Hepatocyte (in vitro differentiated cells): ENCODE measurements around the gene FAM184A. TPM values are rescaled to one million over a fixed set of nuclear protein-coding genes. Genes with fewer than 3 reads are reported as not detected.

Experiments
- DNase-seq: peaks from one replicate; pipeline ENCODE4 v3.0.0-alpha.2; 2016; ENCODE audit warnings: low spot score
- H2AFZ ChIP-seq: fragments of 200-600 bp; sonication (generic); 2 replicates; pipeline ENCODE4 v1.6.0; 2016; ENCODE audit warnings: antibody characterized with exemption, mild to moderate bottlenecking
- H3K27ac ChIP-seq: fragments of 200-600 bp; sonication (generic); 2 replicates; pipeline ENCODE4 v1.5.1; 2016; ENCODE audit warnings: mild to moderate bottlenecking
- H3K27me3 ChIP-seq: fragments of 200-600 bp; sonication (generic); 2 replicates; pipeline ENCODE4 v1.6.1; 2016
- H3K36me3 ChIP-seq: fragments of 200-600 bp; sonication (generic); replicated peaks from 2 replicates; pipeline ENCODE4 v1.5.1; 2016; ENCODE audit warnings: low read depth; ENCODE audit not compliant: insufficient read depth
- H3K4me1 ChIP-seq: fragments of 200-600 bp; sonication (generic); 2 replicates; pipeline ENCODE4 v1.5.1; 2016; ENCODE audit warnings: mild to moderate bottlenecking, moderate library complexity; ENCODE audit not compliant: insufficient read depth
- H3K4me2 ChIP-seq: fragments of 200-600 bp; sonication (generic); 2 replicates; pipeline ENCODE4 v1.6.0; 2016
- H3K4me3 ChIP-seq: fragments of 200-600 bp; sonication (generic); 2 replicates; pipeline ENCODE4 v1.5.1; 2016; ENCODE audit warnings: mild to moderate bottlenecking
- H3K79me2 ChIP-seq: fragments of 200-600 bp; sonication (generic); 2 replicates; pipeline ENCODE4 v1.6.0; 2017; ENCODE audit warnings: mild to moderate bottlenecking
- H3K9me2 ChIP-seq: fragments of 200-600 bp; sonication (generic); replicated peaks from 2 replicates; pipeline ENCODE4 v1.6.0; 2017; ENCODE audit warnings: mild to moderate bottlenecking; ENCODE audit not compliant: insufficient read depth
- H3K9me3 ChIP-seq: fragments of 200-600 bp; sonication (generic); 2 replicates; pipeline ENCODE4 v1.5.1; 2016; ENCODE audit warnings: low read depth, mild to moderate bottlenecking
- H4K20me1 ChIP-seq: fragments of 200-600 bp; sonication (generic); 2 replicates; pipeline ENCODE4 v1.6.0; 2016; ENCODE audit warnings: mild to moderate bottlenecking; ENCODE audit not compliant: insufficient read depth, poor library complexity, severe bottlenecking
- CTCF ChIP-seq: fragments of 200-600 bp; sonication (generic); IDR thresholded peaks from 2 replicates; pipeline ENCODE4 v1.5.1; 2016; ENCODE audit warnings: antibody characterized with exemption, mild to moderate bottlenecking; ENCODE audit not compliant: poor library complexity
- EZH2 ChIP-seq: fragments of 200-600 bp; sonication (generic); IDR thresholded peaks from 2 replicates; pipeline ENCODE4 v1.6.1; 2016; ENCODE audit warnings: antibody characterized with exemption, mild to moderate bottlenecking, borderline replicate concordance
- EZH2phosphoT487 ChIP-seq: fragments of 200-600 bp; sonication (generic); IDR thresholded peaks from one replicate; pipeline ENCODE4 v1.6.1; 2018; ENCODE audit warnings: antibody characterized with exemption, mild to moderate bottlenecking, low read depth, moderate library complexity; ENCODE audit not compliant: unreplicated experiment, severe bottlenecking
- WGBS: methylation state at CpG from one replicate; pipeline ENCODE4 v1.1.6; 2016; ENCODE audit warnings: low lambda C conversion rate; ENCODE audit errors: missing lambda C conversion rate; 5-methylcytosine and 5-hydroxymethylcytosine counted together
- polyA plus RNA-seq: library from polyadenylated mRNA; unstranded; fragments of >200 nt; fragmentation: Nextera tagmentation; extraction: Ambion mirVana; gene quantifications from 2 replicates; pipeline ENCODE4 v1.2.1, GENCODE V29; 2016
- total RNA-seq: library from RNA; depleted of rRNA; stranded (reverse); fragments of >200 nt; gene quantifications from 2 replicates; pipeline ENCODE4 v1.2.3, GENCODE V29; 2014

Gene FAM184A
- total and polyA plus RNA-seq, 2 experiments from 2014 or later, result 5.6 to 14.1 TPM

- Histone ChIP-seq H3K9me3 (no peaks in the 10 kb centered on the region), H3K79me2 (no peaks in the 10 kb centered on the region), H3K4me1 (peaks cover 5% of the 10 kb centered on the region), H3K4me3 (no peak overlapping the region), H2AFZ (no peak overlapping the region), H3K4me2 (no peak overlapping the region), H3K9me2 (no peaks in the 10 kb centered on the region), H3K36me3 (no peaks in the 10 kb centered on the region), H4K20me1 (no peaks in the 10 kb centered on the region), H3K27me3 (no peaks in the 10 kb centered on the region), H3K27ac (no peak overlapping the region)
- TF ChIP-seq EZH2phosphoT487 (no peak), EZH2 (no peak), CTCF (no peak)
- DNase-seq, result no peak
- 89% methylated on average over 4 of the region's 4 CpGs for WGBS
Measured at GRCh38 chr6:118996289-118996820, 82.1 kb downstream of the FAM184A start.

- H3K4me3 ChIP-seq, result no peak overlapping the region
- TF ChIP-seq EZH2, result no peak
- no peak for TF ChIP-seq EZH2phosphoT487
- no peak for TF ChIP-seq CTCF
- H3K4me2 ChIP-seq, result peak overlapping the region; percentile 5
- no peaks in the 10 kb centered on the region for H3K79me2 ChIP-seq
- no peaks in the 10 kb centered on the region for H3K4me1 ChIP-seq
- no peak overlapping the region for H2AFZ ChIP-seq
- no peaks in the 10 kb centered on the region for H4K20me1 ChIP-seq
- no peaks in the 10 kb centered on the region for H3K36me3 ChIP-seq
- H3K27me3 ChIP-seq, result no peaks in the 10 kb centered on the region
- no peaks in the 10 kb centered on the region for H3K9me3 ChIP-seq
- 72% methylated on average over 3 of the region's 3 CpGs for WGBS
- DNase-seq, result no peak
- H3K27ac ChIP-seq, result peak overlapping the region; percentile 8
- H3K9me2 ChIP-seq, result no peaks in the 10 kb centered on the region
Measured at GRCh38 chr6:118993803-118994251, 84.6 kb downstream of the FAM184A start.

- H3K27ac ChIP-seq, result no peak overlapping the region
- H3K9me2 ChIP-seq, result no peaks in the 10 kb centered on the region
- peak overlapping the region; percentile 5 for H3K4me2 ChIP-seq
- no peaks in the 10 kb centered on the region for H3K79me2 ChIP-seq
- H3K4me1 ChIP-seq, result no peaks in the 10 kb centered on the region
- 90% methylated on average over 1 of the region's 1 CpG for WGBS
- no peaks in the 10 kb centered on the region for H3K27me3 ChIP-seq
- H3K4me3 ChIP-seq, result no peak overlapping the region
- H4K20me1 ChIP-seq, result no peaks in the 10 kb centered on the region
- TF ChIP-seq EZH2 (no peak), EZH2phosphoT487 (no peak), CTCF (no peak)
- no peak for DNase-seq
- H2AFZ ChIP-seq, result no peak overlapping the region
- no peaks in the 10 kb centered on the region for H3K36me3 ChIP-seq
- no peaks in the 10 kb centered on the region for H3K9me3 ChIP-seq
Measured at GRCh38 chr6:118993358-118993757, 85.1 kb downstream of the FAM184A start.
